ENCODE data around the gene ANK2. TPM values are rescaled to one million over a fixed set of nuclear protein-coding genes. Genes with fewer than 3 reads are reported as not detected.

ANK2 gene
- total RNA-seq, 1 donor from 2014 or later = 0.68 TPM

DNA sequence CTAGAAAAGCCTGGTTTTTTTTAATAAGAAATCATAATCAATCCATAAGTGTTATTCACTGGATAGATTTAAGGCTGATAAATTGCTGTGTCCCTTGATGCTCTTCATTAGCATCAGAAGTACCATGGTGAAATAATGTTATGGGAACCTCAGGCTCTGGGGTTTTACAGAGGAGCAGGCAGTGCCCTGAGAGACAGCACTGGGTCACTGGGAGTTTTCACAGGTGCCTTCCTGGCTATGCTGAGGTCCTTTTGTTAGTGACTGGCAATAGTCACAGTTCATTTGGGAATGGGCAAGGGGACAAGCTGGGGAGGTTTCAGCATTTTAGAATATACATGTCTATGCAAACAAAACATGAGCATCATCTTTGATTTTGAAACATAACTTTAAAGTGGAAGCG lies 38.6 kb downstream of the ANK2 start:
- ATAC-seq = no peak

GRCh38 chr4:113090954-113091353 lies 41.5 kb downstream of the ANK2 start:
- DNase-seq (ENCODE audit: low spot score) (no peak), ATAC-seq (no peak)

More for the DNA sequence above, 38.6 kb downstream of the ANK2 start:
- no peak for DNase-seq (ENCODE audit: low spot score)

- DNase-seq (ENCODE audit: low spot score) (no peak), ATAC-seq (no peak)
Measured at GRCh38 chr4:113094331-113094730, 44.9 kb downstream of the ANK2 start.

DNA sequence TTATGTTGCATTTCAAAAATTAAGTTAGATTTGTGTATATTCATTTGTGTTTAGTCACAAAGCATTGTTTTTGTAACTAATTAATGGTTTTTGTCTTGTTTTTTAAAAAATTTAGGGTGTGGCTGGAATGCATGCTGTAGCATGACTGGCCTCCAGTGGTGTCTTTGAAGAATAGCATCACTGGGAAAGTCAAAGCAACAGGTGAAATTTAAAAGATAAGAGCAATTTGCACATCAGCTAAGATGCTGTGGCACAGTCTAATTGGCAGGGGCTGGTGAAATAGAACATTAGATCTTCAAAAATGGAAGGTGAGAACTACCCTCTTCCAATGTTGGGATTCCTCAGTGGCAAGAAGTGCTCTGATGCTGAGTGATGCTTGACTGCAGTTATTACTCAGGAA lies 45.3 kb downstream of the ANK2 start:
- ATAC-seq (peak; percentile 74), DNase-seq (ENCODE audit: low spot score) (no peak)

DNA sequence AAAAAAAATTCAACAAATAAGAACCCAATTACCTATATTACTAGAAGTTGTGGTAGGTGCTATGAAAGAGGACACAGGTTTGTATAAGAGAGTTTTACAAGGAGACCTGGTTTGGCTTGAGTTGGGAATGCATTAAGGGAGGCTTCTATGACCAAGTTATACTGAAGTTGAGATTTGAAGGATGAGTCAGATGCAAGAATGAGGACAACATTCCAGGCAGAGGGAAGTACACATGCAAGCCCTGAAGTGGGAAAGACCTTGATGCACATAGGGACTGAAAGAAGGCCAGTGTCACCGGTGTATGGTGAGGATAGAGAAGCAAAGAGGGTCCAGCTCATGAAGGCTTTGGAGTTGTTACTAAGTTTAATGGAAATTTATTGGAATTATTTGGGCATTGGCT lies 52.2 kb downstream of the ANK2 start:
- no peak for DNase-seq (ENCODE audit: low spot score)
- no peak for ATAC-seq

- ATAC-seq (no peak), DNase-seq (ENCODE audit: low spot score) (no peak)
Measured at GRCh38 chr4:113103556-113103955, 54.1 kb downstream of the ANK2 start.

- ATAC-seq (peak; percentile 86), DNase-seq (ENCODE audit: low spot score) (no peak)
Measured at GRCh38 chr4:113106108-113106507, 56.7 kb downstream of the ANK2 start.

DNA sequence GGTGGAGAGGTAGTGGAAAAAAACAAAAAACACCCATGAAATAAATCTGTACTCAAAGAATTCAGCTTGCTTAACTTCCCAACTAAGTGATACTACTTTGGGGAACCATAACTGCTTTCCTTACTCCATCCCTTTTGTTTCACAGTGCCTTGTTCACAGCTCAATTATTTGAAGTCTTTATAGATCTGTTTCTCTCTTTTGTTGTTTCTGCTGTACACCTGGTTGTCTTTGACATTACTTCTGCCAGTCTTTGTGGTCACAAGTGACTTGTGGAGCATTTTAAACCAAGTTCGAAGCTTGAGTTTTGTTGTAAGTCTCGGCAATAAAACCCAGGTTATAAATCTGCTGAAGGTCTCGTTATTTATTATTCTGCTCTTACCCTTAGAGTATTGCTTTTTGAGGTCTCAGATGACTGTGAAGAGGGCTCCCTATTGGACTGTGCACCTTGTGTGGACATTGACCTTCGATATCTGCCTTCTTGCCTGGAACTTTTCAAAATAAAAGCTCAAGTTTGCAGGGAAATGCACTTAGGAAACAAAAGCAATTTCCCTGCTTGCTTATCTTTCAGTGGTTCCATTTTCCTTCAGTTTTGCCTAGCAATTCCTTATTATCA lies 59.8 kb downstream of the ANK2 start:
- ATAC-seq = peak; percentile 93
- DNase-seq (ENCODE audit: low spot score) = peak; percentile 56

- DNase-seq (ENCODE audit: low spot score) = no peak
- ATAC-seq = no peak
Measured at GRCh38 chr4:113112338-113112978, 63.0 kb downstream of the ANK2 start.

DNA sequence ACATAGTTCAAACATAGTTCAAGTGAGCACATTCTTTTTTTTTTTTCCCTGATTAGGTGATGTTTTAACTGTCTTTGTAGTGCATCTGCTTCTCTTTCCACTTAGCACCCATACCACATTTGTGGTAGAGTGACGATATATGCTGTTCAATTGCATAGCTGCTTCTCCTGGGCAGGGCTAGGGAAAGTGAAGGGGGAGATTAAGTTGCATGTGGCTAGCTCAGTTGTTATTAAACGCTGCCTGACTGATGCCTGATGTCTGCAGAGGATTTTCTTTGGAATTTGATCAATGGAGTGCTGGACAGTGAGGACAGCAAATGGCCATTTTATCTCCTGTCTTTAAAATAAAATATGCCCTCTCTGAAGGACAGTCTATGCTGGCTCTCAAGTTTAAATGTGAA lies 63.7 kb downstream of the ANK2 start:
- ATAC-seq = no peak

DNA sequence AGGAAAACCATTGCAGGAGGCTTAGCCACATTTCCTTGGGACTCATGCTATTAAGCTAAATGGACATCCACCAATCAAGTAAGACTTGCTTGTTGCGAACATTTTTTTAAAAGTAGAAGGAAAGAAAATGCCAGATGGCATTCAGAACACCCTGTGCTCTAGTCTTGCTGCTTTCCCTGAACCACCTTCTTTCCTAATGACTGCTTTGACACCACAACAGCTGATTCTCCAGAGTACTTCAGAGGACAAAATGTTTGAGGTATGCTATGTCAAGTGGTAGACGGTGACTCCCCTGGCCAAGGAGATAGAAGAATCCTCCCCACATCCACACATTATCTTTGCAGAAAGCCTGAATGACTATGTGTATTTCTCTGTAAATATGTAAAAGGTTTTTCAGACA lies 65.4 kb downstream of the ANK2 start:
- ATAC-seq (no peak), DNase-seq (ENCODE audit: low spot score) (no peak)

More for the DNA sequence above, 63.7 kb downstream of the ANK2 start:
- DNase-seq (ENCODE audit: low spot score) = no peak

- DNase-seq (ENCODE audit: low spot score) (no peak), ATAC-seq (no peak)
Measured at GRCh38 chr4:113116414-113117357, 67.2 kb downstream of the ANK2 start.

DNA sequence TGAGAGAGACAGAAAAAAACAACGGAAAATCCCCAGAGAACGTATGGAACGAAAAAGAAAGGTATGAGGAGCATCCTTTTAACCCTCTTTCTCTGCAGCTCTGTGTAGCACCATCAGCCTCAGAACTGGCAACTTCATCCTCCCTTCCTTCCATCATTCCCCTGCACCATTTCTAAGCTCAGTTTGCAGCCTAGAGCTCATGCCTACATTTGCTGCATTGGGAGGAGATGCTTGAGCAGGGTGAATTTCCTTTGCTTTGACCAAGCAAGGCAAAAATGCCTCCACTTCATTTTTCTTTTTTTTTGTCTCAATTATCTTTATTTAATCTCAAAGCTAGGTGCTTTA lies 67.9 kb downstream of the ANK2 start:
- ATAC-seq = no peak
- no peak for DNase-seq (ENCODE audit: low spot score)

DNA sequence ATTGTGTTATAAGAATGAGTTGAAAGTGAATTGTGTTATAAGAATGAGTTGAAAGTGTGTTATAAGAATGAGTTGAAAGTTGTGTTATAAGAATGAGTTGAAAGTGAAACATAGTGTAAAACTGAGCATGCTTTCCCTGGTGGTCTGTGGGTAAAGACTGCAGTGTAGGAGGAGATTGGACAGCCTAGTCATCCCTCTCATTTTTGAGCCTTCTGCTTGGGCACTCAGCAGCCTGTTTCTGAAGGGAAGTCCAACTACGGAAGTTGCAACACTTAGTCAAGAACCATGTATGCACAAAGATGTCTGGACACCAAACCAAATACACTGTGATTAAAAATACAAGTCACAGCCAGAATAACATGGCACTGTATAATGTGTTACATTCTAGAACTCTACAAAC lies 72.6 kb downstream of the ANK2 start:
- DNase-seq (ENCODE audit: low spot score) (no peak), ATAC-seq (no peak)

- no peak for ATAC-seq
- no peak for DNase-seq (ENCODE audit: low spot score)
Measured at GRCh38 chr4:113125418-113125817, 76.0 kb downstream of the ANK2 start.

DNA sequence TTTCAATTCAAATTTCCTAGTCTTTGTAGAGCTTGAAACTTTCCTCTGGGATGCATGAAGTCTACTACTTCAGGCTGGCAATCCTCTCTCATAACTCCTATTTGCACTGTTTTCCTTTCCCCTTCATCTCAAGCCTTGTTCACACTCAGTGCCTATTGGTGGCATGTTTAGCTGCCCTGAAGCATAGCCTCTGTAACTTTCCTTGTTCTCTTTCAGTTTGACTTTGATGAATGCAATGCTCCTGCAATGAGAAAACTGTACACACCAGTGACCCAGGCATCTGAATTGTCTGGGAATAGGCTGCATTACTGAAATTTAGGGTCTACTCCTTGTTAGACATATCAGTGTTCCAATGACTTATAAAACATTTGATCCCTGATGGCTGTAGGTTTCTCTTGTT lies 81.7 kb downstream of the ANK2 start:
- no peak for DNase-seq (ENCODE audit: low spot score)
- ATAC-seq = no peak

DNA sequence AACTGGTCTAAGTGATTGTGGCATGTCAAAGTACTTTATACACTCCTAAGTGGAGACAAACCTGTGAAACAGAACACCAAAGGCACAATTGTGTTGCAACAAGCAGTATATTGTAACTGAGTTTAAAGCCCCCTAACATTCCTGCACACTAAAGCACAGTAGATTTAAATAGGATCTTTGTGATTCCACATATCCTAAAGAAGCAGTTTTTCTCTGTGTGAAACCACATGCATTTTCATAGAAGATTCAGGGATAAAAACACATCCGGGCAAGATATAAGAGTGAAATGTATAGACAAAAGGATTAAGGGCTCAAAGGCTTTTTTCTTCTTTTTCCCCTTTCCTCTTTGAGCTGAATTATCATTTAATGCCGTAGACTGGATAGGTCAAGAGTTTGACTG lies 82.2 kb downstream of the ANK2 start:
- no peak for ATAC-seq
- no peak for DNase-seq (ENCODE audit: low spot score)

DNA sequence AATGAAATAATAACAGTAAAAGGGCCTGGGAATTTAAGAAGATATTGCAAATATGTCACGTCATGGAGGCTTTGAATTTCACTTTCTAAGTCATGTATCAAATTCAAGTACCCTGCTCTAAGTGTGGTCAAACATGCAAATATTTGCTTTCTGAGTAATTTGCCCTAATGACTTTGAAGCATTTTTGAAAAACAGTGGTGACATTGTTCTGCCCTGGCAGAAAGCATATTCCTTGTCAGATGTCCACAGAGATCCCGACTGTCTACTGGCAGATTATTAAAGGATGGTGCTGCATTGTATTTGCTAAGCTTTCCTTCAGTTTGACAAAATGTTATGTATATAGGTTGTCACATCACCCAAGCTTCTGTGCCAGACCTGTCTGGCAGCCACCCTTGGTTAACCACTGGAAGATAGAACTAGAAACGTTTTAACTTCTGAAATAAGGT lies 92.5 kb downstream of the ANK2 start:
- peak; percentile 32 for ATAC-seq
- DNase-seq (ENCODE audit: low spot score) = no peak

DNA sequence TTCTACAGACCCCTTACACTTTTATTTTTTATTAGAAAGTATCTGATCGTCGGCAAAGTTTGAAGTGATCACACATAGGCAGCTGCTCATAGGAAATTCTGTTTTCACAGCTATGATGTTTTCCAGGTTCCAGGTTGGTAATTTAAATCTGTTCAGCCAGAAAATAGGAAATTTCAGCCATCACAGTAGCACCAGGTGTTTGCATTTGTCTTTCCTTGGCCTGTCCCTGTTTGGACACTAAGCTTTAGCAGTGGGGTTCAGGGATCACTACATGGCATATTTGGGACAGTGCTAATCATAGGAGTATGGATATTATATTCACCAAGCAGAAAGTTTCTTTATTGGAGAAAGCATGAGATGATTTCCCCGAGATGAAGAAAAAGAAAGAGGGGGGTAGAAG lies 92.9 kb downstream of the ANK2 start:
- DNase-seq (ENCODE audit: low spot score) (no peak), ATAC-seq (no peak)

GRCh38 chr4:113144091-113144490 lies 94.6 kb downstream of the ANK2 start:
- DNase-seq (ENCODE audit: low spot score) = no peak
- no peak for ATAC-seq

- no peak for DNase-seq (ENCODE audit: low spot score)
- no peak for ATAC-seq
Measured at GRCh38 chr4:113145147-113145518, 95.7 kb downstream of the ANK2 start.
